HFFc6 (cell line): ENCODE data around the gene FKBP15. TPM values are rescaled to one million over a fixed set of nuclear protein-coding genes. Genes with fewer than 3 reads are reported as not detected.

Experiments
- DNase-seq: peaks from one replicate; pipeline ENCODE4 v3.0.0-alpha.2; 2018
- H3K27ac Mint-ChIP-seq: 2 replicates; pipeline ENCODE4 v1.8.0; 2020; ENCODE audit warnings: mild to moderate bottlenecking, mixed read lengths
- H3K27me3 Mint-ChIP-seq: 2 replicates; pipeline ENCODE4 v1.8.0; 2021; ENCODE audit warnings: mild to moderate bottlenecking, moderate library complexity, mixed read lengths; ENCODE audit not compliant: insufficient read depth
- H3K36me3 Mint-ChIP-seq: 2 replicates; pipeline ENCODE4 v1.8.0; 2021; ENCODE audit warnings: low read depth, mixed read lengths
- H3K4me1 Mint-ChIP-seq: 2 replicates; pipeline ENCODE4 v1.8.0; 2020; ENCODE audit warnings: low read depth, mixed read lengths
- H3K4me3 Mint-ChIP-seq: 2 replicates; pipeline ENCODE4 v1.8.0; 2020; ENCODE audit warnings: mild to moderate bottlenecking, moderate library complexity, mixed read lengths
- H3K9me3 Mint-ChIP-seq: 2 replicates; pipeline ENCODE4 v1.8.0; 2020; ENCODE audit warnings: mild to moderate bottlenecking, mixed read lengths
- CTCF ChIP-seq: fragments of 200-600 bp; sonication (generic); IDR thresholded peaks from 2 replicates; pipeline ENCODE4 v1.5.0; 2021; ENCODE audit warnings: antibody characterized with exemption, mild to moderate bottlenecking
- total RNA-seq, 6 experiments: library from RNA; stranded (reverse); fragmentation: NEBNext Ultra II Directional; extraction: Animal tissue kit (Norgen Biotek cat#: 25700); gene quantifications; 2 replicates in 1 of 6; 3 replicates in 5 of 6; pipeline ENCODE4 v1.2.3, GENCODE V29; 2021

Gene FKBP15
- total RNA-seq, 6 experiments from 2014 or later: 25.2 to 29.8 (median 28.0) TPM

GRCh38 chr9:113183956-113184488 lies 37.1 kb downstream of the FKBP15 start:
- no peak for TF ChIP-seq CTCF
- Mint-ChIP-seq H3K27me3 (no peaks in the 10 kb centered on the region), H3K36me3 (peaks cover 54% of the 10 kb centered on the region), H3K27ac (peak overlapping the region; percentile 13; the same call in 1 of the 2 replicates), H3K4me3 (no peak overlapping the region), H3K9me3 (no peaks in the 10 kb centered on the region), H3K4me1 (peaks cover 44% of the 10 kb centered on the region)
- no peak for DNase-seq

GRCh38 chr9:113181165-113181564 lies 39.9 kb downstream of the FKBP15 start:
- TF ChIP-seq CTCF: no peak
- no peaks in the 10 kb centered on the region for H3K27me3 Mint-ChIP-seq
- H3K4me1 Mint-ChIP-seq: peaks cover 39% of the 10 kb centered on the region
- H3K36me3 Mint-ChIP-seq: peaks cover 52% of the 10 kb centered on the region
- no peak overlapping the region for H3K4me3 Mint-ChIP-seq
- no peak overlapping the region for H3K27ac Mint-ChIP-seq
- DNase-seq: no peak
- H3K9me3 Mint-ChIP-seq: no peaks in the 10 kb centered on the region

- no peak overlapping the region for H3K4me3 Mint-ChIP-seq
- peaks cover 44% of the 10 kb centered on the region for H3K36me3 Mint-ChIP-seq
- H3K4me1 Mint-ChIP-seq: peaks cover 26% of the 10 kb centered on the region
- DNase-seq: no peak
- H3K27me3 Mint-ChIP-seq: no peaks in the 10 kb centered on the region
- TF ChIP-seq CTCF: no peak
- no peak overlapping the region; the same call in 1 of the 2 replicates for H3K27ac Mint-ChIP-seq
- H3K9me3 Mint-ChIP-seq: no peaks in the 10 kb centered on the region
Measured at GRCh38 chr9:113179839-113180238, 41.2 kb downstream of the FKBP15 start.

- no peak for TF ChIP-seq CTCF
- no peaks in the 10 kb centered on the region for H3K9me3 Mint-ChIP-seq
- H3K4me3 Mint-ChIP-seq: peak overlapping the region; percentile 25; the same call in 1 of the 2 replicates
- H3K27ac Mint-ChIP-seq: peak overlapping the region; percentile 45
- peak; percentile 30 for DNase-seq
- H3K27me3 Mint-ChIP-seq: no peaks in the 10 kb centered on the region
- H3K36me3 Mint-ChIP-seq: peaks cover 37% of the 10 kb centered on the region
- H3K4me1 Mint-ChIP-seq: peaks cover 19% of the 10 kb centered on the region
Measured at GRCh38 chr9:113178087-113178486, 43.0 kb downstream of the FKBP15 start.

GRCh38 chr9:113177251-113177650 lies 43.8 kb downstream of the FKBP15 start:
- DNase-seq: no peak
- H3K27ac Mint-ChIP-seq: no peak overlapping the region
- no peaks in the 10 kb centered on the region for H3K27me3 Mint-ChIP-seq
- peaks cover 19% of the 10 kb centered on the region for H3K4me1 Mint-ChIP-seq
- peaks cover 39% of the 10 kb centered on the region for H3K36me3 Mint-ChIP-seq
- H3K9me3 Mint-ChIP-seq: no peaks in the 10 kb centered on the region
- H3K4me3 Mint-ChIP-seq: no peak overlapping the region
- TF ChIP-seq CTCF: no peak
